GM12864 (cell line): ENCODE measurements around the gene FAXDC2.

Source experiments
- DNase-seq: peaks from one replicate; pipeline ENCODE4 v3.0.0-alpha.2; 2011; ENCODE audit warnings: low read depth
- H3K4me3 ChIP-seq: 2 replicates; pipeline ENCODE4 v1.5.1; 2011; ENCODE audit warnings: mild to moderate bottlenecking, low read depth, low read length, control low read depth
- CTCF ChIP-seq: IDR thresholded peaks from 2 replicates; pipeline ENCODE4 v1.5.1; 2011; ENCODE audit warnings: low read depth, mild to moderate bottlenecking, moderate library complexity, low read length, control low read depth, inconsistent platforms; ENCODE audit errors: missing control alignments

FAXDC2 gene

GRCh38 chr5:154893381-154893780, 43.0 kb upstream of the FAXDC2 start:
- TF ChIP-seq CTCF = no peak
- H3K4me3 ChIP-seq = no peak overlapping the region
- no peak for DNase-seq

GRCh38 chr5:154892369-154892771, 42.0 kb upstream of the FAXDC2 start:
- DNase-seq = no peak
- no peak overlapping the region for H3K4me3 ChIP-seq
- no peak for TF ChIP-seq CTCF

- TF ChIP-seq CTCF = no peak
- no peak overlapping the region for H3K4me3 ChIP-seq
Measured at GRCh38 chr5:154885439-154885838, 35.0 kb upstream of the FAXDC2 start.

GRCh38 chr5:154884424-154884823, 34.0 kb upstream of the FAXDC2 start:
- DNase-seq = no peak
- TF ChIP-seq CTCF = no peak

More at GRCh38 chr5:154885439-154885838, 35.0 kb upstream of the FAXDC2 start:
- DNase-seq = no peak

GRCh38 chr5:154881986-154882385, 31.6 kb upstream of the FAXDC2 start:
- no peak overlapping the region for H3K4me3 ChIP-seq
- DNase-seq = no peak
- no peak for TF ChIP-seq CTCF

More at GRCh38 chr5:154884424-154884823, 34.0 kb upstream of the FAXDC2 start:
- H3K4me3 ChIP-seq = no peak overlapping the region

- no peak for TF ChIP-seq CTCF
- no peak for DNase-seq
- H3K4me3 ChIP-seq = no peak overlapping the region
Measured at GRCh38 chr5:154878642-154879335, 28.4 kb upstream of the FAXDC2 start.

GRCh38 chr5:154873791-154874331, 23.5 kb upstream of the FAXDC2 start:
- no peak overlapping the region for H3K4me3 ChIP-seq
- no peak for DNase-seq
- TF ChIP-seq CTCF = no peak
